Colon (tissue), 2 donors: ENCODE measurements around the gene ARHGAP35.

Experiments used
- FAIRE-seq: peaks from 2 replicates; lab custom pipeline; 2012; peaks lifted over from hg19 to GRCh38; lab: Jason Lieb, UNC
- donor health status: control.
- donor health status: control.

Gene ARHGAP35

DNA sequence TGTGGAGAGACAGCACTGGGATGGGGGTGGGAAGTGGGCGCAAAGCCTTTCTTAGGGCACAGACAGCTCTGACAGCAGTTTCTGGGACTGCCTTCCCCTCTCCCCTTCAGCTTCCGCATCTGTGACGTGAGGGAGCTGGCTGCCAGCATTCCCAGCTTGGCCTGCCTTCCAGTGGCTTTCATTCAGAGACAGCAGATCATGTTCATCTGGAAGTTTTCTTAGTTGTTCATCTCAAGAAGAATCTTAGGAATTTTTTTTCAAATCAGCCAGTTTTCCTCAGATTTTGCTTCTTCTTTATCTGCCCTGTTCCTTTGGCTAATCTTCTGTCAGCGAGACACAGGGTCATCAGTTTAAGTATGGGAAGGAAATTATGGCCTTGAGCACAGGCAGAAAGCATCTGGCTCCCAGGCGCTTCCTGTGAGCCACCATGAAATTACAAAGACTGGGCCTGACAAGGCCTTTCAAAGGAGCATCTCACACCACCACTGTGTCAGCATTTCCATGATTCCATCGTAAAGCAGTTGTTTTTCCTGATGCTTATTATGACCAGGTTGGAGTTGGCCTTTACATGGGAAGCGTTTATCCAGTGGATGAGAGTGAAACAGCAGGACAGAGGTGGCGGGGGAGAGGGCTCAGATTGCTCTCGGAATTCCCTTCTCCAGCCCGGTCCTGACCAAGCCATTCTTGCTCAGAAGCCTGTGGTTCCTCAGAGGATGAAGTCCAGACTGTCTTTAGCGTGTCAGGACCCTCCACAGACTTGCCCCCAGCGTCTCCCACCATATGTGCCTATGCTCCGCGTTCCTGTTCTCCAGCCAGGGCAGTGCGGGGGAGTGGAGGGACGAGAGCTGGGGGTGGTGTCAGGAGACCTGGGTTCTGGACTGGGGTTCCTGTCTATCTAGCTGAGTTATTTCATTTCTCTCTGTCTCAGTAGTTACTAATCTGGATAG lies 43.6 kb downstream of the ARHGAP35 start:
- FAIRE-seq = no peak

GRCh38 chr19:46906221-46906620 lies 45.4 kb downstream of the ARHGAP35 start:
- no peak for FAIRE-seq

DNA sequence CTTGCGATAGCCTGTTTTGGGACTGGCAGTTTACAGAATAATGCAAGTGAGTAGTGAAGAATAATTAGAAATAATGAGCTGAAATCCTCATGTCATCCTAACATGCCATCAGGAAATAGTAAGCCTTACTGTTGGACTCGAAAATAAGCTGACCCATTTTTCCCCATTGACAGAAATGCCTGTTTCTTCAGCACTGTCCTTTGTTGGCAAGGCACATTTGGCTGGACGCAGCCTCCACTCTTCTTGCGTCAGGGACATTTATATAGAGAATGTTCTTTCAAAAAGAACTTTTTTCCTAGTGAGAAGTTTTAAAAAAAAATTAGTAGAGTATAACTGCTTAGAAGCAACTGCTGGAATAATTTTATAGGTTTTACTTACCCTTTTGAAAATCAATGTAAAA lies 47.1 kb downstream of the ARHGAP35 start:
- no peak for FAIRE-seq

DNA sequence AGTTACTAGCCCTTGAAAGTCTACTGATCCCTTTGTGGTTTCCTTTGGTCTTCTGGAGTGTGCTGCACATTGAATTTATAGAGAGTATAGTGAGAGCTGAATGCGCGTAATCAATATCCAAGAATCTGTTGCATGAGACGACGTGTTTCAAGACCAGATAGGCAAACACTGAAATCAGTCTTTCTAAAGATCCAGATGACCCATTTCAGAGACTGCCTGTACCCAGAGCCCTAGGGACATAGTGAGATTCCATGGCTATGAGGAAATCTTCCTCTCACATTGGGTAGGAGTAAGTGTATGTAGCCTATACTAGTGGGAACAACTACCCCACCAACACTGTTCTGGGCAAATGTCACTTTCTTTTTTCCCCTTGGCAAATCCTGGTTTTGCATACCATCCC lies 48.6 kb downstream of the ARHGAP35 start:
- no peak for FAIRE-seq
